WERI-Rb-1 (cell line): ENCODE results near the gene CADM1.

Source experiments
- DNase-seq: peaks from one replicate; pipeline ENCODE4 v3.0.0-alpha.2; 2020
- H3K27ac ChIP-seq: fragments of 250-450 bp; sonication (Bioruptor Pico); 2 replicates; pipeline ENCODE4 v1.5.1; 2020; ENCODE audit warnings: mild to moderate bottlenecking, moderate library complexity
- H3K27me3 ChIP-seq: fragments of 250-450 bp; sonication (Bioruptor Pico); 2 replicates; pipeline ENCODE4 v1.5.1; 2021; ENCODE audit warnings: mild to moderate bottlenecking, low read depth, moderate library complexity; ENCODE audit not compliant: insufficient read depth, severe bottlenecking
- H3K36me3 ChIP-seq: fragments of 250-450 bp; sonication (Bioruptor Pico); 2 replicates; pipeline ENCODE4 v1.5.1; 2020; ENCODE audit warnings: mild to moderate bottlenecking, moderate library complexity
- H3K4me3 ChIP-seq: 2 replicates; pipeline ENCODE4 v1.5.1; 2011; ENCODE audit warnings: low read depth, mild to moderate bottlenecking, control low read depth, low read length
- H3K9me3 ChIP-seq: fragments of 250-450 bp; sonication (Bioruptor Pico); 2 replicates; pipeline ENCODE4 v1.5.1; 2021; ENCODE audit warnings: mild to moderate bottlenecking, moderate library complexity; ENCODE audit not compliant: severe bottlenecking
- TF ChIP-seq, protein P1 (sequence below): IDR thresholded peaks from 2 replicates; pipeline ENCODE4 v1.5.1; 2011; ENCODE audit warnings: low read depth, mild to moderate bottlenecking, control low read depth, inconsistent platforms, low read length

CADM1 gene

DNA sequence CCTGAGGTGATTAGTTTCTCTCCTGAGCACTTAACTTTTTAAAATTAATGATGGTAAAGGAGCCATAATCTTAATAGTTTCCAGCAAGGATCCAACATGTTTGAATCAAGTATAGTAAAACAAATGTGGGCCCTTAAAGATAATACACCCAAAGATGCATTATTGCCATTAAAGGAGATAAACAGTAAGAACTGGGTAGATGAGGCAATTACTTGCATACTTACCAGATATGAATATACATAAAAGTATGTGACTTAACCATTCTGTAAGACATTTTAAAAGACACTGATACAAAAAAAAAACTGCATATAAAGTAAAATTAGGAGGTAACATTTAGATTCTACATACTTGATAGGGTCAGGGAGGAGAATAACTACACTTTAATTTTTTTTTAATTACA, 48.2 kb downstream of the CADM1 start:
- no peaks in the 10 kb centered on the region for H3K27me3 ChIP-seq
- TF ChIP-seq, protein P1, sequence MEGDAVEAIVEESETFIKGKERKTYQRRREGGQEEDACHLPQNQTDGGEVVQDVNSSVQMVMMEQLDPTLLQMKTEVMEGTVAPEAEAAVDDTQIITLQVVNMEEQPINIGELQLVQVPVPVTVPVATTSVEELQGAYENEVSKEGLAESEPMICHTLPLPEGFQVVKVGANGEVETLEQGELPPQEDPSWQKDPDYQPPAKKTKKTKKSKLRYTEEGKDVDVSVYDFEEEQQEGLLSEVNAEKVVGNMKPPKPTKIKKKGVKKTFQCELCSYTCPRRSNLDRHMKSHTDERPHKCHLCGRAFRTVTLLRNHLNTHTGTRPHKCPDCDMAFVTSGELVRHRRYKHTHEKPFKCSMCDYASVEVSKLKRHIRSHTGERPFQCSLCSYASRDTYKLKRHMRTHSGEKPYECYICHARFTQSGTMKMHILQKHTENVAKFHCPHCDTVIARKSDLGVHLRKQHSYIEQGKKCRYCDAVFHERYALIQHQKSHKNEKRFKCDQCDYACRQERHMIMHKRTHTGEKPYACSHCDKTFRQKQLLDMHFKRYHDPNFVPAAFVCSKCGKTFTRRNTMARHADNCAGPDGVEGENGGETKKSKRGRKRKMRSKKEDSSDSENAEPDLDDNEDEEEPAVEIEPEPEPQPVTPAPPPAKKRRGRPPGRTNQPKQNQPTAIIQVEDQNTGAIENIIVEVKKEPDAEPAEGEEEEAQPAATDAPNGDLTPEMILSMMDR: no peak
- DNase-seq: no peak

DNA sequence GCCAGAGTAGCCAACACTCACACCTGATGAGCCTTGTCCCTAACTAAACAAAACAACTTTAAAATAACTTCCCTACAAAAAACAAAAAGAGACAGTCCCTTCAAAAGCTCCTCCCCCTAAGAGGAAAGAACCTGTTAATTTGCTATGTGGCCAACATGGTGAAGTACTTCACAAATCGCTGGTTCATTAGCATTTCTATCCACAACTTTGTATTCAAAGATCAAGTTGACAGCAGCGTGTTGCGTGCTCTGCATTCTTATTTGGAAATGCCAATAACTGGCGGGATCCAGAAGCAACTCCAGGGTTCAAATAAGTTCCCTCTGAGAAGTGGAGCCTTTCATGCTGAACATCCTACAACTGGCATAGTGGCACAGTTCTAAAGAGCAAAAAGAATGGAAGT, 48.6 kb downstream of the CADM1 start:
- TF ChIP-seq, protein P1: no peak

More for the DNA sequence above, 48.2 kb downstream of the CADM1 start:
- Histone ChIP-seq H3K4me3 (no peak overlapping the region), H3K9me3 (no peaks in the 10 kb centered on the region), H3K27ac (no peak overlapping the region), H3K36me3 (no peaks in the 10 kb centered on the region)

DNA sequence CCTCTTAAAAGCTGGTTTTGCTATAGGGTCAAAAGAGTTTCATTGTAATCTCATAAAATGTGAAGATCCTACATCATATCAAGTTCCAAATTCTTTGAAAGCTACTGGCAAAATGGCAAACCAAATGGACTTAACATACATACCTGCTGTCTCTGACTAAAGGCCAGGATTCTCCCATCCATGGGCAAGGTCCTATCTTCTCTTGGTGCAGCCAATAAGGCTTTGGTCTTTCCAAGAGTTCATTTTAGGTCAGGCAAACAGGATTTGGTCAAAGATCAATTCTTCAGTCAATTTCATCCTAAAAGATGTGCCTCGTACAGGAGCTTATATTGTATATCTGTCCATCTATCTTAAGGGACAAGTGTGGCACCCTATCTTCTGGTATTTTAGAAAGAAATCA, 49.7 kb downstream of the CADM1 start:
- Histone ChIP-seq H3K36me3 (no peaks in the 10 kb centered on the region), H3K27ac (no peak overlapping the region), H3K9me3 (no peaks in the 10 kb centered on the region), H3K4me3 (no peak overlapping the region), H3K27me3 (no peaks in the 10 kb centered on the region)
- TF ChIP-seq, protein P1: no peak
- DNase-seq: no peak

More for the DNA sequence above, 48.6 kb downstream of the CADM1 start:
- Histone ChIP-seq H3K4me3 (no peak overlapping the region), H3K27ac (no peak overlapping the region), H3K36me3 (no peaks in the 10 kb centered on the region), H3K27me3 (no peaks in the 10 kb centered on the region), H3K9me3 (no peaks in the 10 kb centered on the region)
- no peak for DNase-seq

DNA sequence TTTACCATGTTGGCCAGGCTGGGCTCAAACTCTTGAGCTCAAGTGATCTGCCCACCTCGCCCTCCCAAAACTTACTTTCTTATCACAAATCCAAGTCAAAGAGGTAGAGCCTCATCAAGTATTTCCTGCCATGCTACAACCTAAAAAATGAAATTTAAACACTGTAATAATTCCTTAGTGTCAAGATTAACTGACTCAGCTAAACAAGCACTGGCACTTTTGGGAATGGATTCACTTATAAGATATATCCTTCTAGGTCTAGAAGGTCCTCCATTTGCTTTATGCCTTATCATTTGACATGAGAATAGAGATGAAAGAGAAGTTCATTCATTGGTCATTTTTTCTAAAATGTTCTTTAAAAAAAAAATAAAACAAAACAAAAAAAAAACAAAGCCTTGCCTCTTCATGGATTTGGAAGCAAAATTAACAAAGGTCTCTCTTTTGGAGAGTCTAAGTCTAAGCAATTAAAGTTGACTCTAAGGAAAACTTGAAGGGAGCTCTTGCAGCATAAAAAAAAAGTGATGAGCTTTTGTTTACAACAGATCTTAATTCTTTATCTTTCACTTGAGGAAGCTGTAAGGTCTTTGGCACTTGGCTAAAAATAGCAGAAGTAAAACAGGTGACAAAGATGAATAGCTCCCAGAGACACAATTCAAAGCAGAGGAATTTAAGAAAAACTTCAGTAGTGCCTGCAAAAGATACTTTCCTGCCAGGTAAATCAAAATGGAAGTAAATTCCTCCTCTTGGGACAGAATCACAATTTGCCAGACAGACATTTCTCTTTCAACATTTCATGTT, 50.3 kb downstream of the CADM1 start:
- TF ChIP-seq, protein P1: no peak
- Histone ChIP-seq H3K27ac (no peak overlapping the region), H3K4me3 (no peak overlapping the region), H3K36me3 (no peaks in the 10 kb centered on the region), H3K27me3 (no peaks in the 10 kb centered on the region), H3K9me3 (no peaks in the 10 kb centered on the region)
- DNase-seq: no peak

DNA sequence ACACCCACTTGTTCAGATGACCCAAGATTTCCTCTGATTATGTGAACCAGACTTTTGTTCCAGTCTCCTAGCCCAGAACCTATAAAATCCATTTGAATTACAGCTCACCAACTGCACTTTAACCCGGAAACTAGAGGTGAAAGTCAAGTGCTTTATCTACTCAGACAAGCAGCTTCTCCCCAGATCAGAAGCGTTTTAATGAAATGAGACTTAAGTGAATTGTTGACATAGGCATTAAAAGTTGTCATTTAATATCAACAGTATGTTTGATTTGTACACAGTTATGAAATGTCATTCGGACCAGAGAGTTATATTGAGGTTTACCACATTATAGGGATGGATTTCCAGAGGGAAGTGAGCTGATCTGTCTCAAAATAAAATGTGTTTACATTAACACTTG, 52.0 kb downstream of the CADM1 start:
- TF ChIP-seq, protein P1: no peak
- Histone ChIP-seq H3K27me3 (no peaks in the 10 kb centered on the region), H3K36me3 (no peaks in the 10 kb centered on the region), H3K27ac (no peak overlapping the region), H3K9me3 (peaks cover 8% of the 10 kb centered on the region), H3K4me3 (no peak overlapping the region)
- no peak for DNase-seq

DNA sequence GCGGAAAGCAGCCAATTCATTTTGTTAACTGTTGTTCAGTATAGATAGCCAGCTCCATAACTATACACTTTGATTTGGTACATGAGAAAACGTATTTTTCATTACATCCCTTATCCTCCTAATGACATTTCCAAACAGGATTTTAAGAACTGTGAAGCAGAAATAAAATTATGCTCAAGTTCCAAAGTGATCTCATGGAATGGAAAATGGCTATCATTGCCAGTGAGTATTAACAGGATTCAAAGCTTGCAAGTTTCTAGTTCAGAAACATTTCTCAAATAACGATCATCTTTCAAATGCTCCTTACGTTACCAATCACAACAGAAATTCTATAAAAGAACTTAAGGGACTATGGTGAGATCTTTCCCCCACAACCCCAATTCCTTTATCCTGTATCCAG, 53.7 kb downstream of the CADM1 start:
- Histone ChIP-seq H3K27me3 (no peaks in the 10 kb centered on the region), H3K4me3 (no peak overlapping the region), H3K9me3 (peaks cover 13% of the 10 kb centered on the region), H3K27ac (no peak overlapping the region), H3K36me3 (no peaks in the 10 kb centered on the region)
- TF ChIP-seq, protein P1: no peak
- no peak for DNase-seq
